Glomerular endothelial cell (primary cell): ENCODE results near the gene TP53I13. TPM values are rescaled to one million over a fixed set of nuclear protein-coding genes. Genes with fewer than 3 reads are reported as not detected.

ENCODE experiments used
- DNase-seq: peaks from one replicate; pipeline ENCODE4 v3.0.0-alpha.2; 2011; ENCODE audit warnings: low read depth, low spot score; ENCODE audit errors: extremely low read depth
- total RNA-seq: library from RNA; depleted of rRNA; stranded (reverse); fragments of >200 nt; gene quantifications from 2 replicates; pipeline ENCODE4 v1.2.3, GENCODE V29; 2015

Gene TP53I13
- total RNA-seq, 1 donor from 2014 or later = 52.2 TPM

- DNase-seq = no peak
These were observed 10.4 kb downstream of the TP53I13 start for GRCh38 chr17:29578626-29579485.

- peak; percentile 45 for DNase-seq
These were observed 11.6 kb downstream of the TP53I13 start for GRCh38 chr17:29579866-29580771.

GRCh38 chr17:29581583-29582253 lies 13.2 kb downstream of the TP53I13 start:
- no peak for DNase-seq

GRCh38 chr17:29582254-29582765 lies 13.8 kb downstream of the TP53I13 start:
- DNase-seq = no peak

DNA sequence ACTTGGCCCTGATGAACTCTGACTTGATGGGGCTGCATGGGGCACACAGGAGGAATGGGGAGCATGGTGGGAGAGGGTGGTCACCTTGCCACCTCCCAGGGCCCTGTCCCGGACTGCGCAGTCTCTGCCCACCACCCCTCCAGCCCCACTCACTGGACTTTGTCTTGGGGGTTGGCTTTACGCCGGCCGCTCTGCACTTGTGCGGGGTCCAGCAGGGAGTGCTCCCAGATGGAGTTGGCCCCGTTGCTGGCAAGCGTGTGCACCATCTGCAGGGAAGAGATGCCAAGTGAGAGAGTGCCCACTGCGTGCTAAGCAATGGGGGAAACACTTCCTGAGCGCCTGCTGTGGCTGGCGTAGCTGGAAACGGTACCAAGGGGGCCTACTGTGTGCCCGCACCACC lies 14.3 kb downstream of the TP53I13 start:
- no peak for DNase-seq

GRCh38 chr17:29583324-29584248 lies 15.1 kb downstream of the TP53I13 start:
- no peak for DNase-seq

DNA sequence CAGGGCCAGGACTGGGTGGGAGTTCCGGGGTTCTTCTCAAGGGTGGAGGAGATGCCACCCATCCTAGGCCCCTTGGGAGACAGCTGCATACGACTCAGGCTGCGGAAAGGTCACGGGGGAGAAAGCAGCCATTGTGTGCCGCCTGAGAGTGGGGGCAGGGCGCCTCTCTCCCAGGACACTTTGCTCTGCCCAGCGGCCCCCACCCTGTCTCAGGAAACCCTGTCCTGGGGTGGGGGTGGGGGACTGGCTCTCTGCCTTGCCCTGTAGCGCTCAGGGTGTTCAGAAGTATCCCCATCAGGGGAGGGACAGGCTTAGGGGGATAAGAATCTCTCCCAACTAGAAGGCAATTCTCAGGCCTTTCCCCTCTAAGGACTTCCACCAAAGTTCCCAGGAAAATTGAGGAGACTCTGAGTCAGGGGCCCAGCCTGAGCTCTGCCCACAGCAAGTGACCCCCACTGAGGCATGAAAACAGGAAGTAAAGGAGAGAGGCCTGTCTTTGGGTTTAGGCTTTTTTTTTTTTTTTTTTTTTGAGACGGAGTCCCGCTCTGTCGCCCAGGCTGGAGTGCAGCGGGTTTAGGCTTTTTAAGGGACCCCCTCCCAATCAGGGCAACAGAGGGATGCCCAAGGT lies 16.1 kb downstream of the TP53I13 start:
- DNase-seq = no peak

DNA sequence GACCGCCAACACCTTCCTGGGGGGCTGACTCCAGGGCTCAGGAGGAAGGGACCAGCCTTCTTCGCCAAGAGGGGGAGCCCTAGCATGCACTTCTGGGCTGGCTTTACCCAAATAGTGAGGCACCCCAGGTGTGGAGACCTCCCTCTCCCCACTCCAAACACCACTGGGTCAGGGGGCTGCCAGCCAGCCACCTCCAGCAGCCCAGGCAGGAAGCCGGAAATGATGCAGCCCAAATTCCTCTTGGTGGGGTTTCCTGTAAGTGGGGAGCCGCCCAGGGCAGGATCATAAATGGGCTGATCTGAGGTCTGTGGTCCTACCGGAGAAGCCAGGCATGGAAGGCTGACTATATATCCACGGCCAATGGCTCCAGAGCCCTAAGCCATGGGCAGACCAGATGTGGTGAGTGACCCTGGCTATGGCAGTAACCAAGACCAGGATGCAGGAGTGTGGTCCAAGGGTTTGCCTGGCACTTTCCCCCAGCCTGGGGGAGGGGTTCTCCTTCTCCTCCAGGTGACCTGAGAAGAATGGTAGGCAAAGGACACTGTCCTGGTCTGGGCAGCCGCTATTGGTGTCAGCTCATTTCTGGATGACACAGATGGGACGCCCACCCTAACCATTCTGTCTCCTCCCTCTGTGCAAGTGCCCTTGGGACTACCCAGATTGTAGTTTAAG lies 16.7 kb downstream of the TP53I13 start:
- DNase-seq = no peak

- no peak for DNase-seq
These were observed 18.4 kb downstream of the TP53I13 start for GRCh38 chr17:29586676-29587469.

DNA sequence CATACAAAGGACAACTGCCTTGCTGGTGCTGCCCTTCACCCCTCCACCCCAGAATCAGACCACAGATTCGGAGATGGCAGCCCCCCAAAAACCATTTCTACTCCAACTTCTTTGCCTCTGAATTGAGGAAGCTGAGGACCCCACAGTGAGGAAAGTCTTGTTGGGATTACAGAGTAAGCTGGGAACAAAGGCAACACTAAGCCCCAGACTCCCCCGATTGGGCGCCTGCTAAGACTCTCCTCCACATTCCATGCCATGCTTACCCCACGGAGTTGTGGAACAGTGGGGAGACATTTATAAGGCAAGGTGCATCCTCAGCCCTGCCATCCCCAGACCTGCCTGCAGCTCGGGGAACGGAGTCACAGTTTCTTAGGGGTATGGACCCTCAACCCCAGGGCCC lies 19.1 kb downstream of the TP53I13 start:
- no peak for DNase-seq

- no peak for DNase-seq
These were observed 19.6 kb downstream of the TP53I13 start for GRCh38 chr17:29588017-29588561.

- DNase-seq = no peak
These were observed 20.3 kb downstream of the TP53I13 start for GRCh38 chr17:29588562-29589411.

GRCh38 chr17:29589524-29590410 lies 21.3 kb downstream of the TP53I13 start, which contains the start of gene GIT1:
TSS of gene GIT1 (minus strand) at chr17:29589648. CDS start at chr17:29589378, 270 bp downstream.
- DNase-seq = no peak

- no peak for DNase-seq
These were observed 22.1 kb downstream of the TP53I13 start for GRCh38 chr17:29590411-29591145.

DNA sequence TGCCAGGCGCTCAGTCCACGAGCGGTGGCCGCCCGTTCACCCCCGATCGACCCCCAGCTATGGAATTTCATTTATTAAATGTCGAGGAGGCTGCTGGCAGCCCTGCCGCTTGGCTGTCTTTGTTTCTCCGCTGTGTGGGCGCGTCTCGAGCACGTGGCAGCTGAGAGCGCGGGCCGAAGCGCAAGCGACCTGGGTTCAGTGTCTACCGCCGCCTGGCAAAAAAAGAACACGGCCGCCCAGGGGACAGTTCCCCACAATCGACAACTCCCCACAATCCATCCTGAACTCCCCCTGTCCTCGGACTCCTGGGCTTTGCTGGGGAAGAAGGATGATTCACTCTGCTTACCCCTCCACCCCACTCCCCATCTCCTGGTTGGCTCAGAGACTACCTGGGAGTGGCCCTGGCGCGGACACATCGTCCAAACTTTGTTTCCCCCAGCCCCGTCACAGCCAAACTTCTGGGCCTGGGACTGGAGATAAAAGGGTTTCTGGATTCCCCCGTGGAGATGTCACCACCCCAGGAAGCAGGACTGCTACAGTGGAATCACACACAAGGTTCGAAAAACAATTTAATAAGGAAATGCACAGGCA lies 22.7 kb downstream of the TP53I13 start:
- no peak for DNase-seq
